GM23338 (cell line): ENCODE results near the gene OR5AP2. TPM values are rescaled to one million over a fixed set of nuclear protein-coding genes. Genes with fewer than 3 reads are reported as not detected.
"Not testable (repeated sequence)": the region's sequence is repeated elsewhere in the genome, so short reads cannot be mapped to it uniquely, and the experiment has no call there.

ENCODE experiments used
- ATAC-seq: fragments of 200-7000 bp; cut with Tn5 transposase; 3 replicates; pipeline ENCODE4 v1.9.1; 2020
- DNase-seq: peaks from one replicate; pipeline ENCODE4 v3.0.0-alpha.2; 2015; ENCODE audit warnings: low spot score
- H2AFZ ChIP-seq: fragments of 200-600 bp; sonication (generic); 2 replicates; pipeline ENCODE4 v1.8.0; 2016; ENCODE audit warnings: antibody characterized with exemption, mild to moderate bottlenecking, moderate library complexity
- H3F3A ChIP-seq: fragments of 200-600 bp; sonication (generic); replicated peaks from 2 replicates; pipeline ENCODE4 v1.8.0; 2017; ENCODE audit warnings: antibody characterized with exemption, mixed run types, low read depth
- H3K27ac ChIP-seq: fragments of 200-600 bp; sonication (generic); 2 replicates; pipeline ENCODE4 v1.6.1; 2016; ENCODE audit warnings: low read depth
- H3K27me3 ChIP-seq: fragments of 200-600 bp; sonication (generic); 2 replicates; pipeline ENCODE4 v1.8.0; 2016; ENCODE audit warnings: mild to moderate bottlenecking, mixed run types, moderate library complexity; ENCODE audit not compliant: insufficient read depth
- H3K36me3 ChIP-seq: fragments of 200-600 bp; sonication (generic); 2 replicates; pipeline ENCODE4 v1.8.0; 2016; ENCODE audit warnings: mild to moderate bottlenecking; ENCODE audit not compliant: insufficient read depth
- H3K4me1 ChIP-seq: fragments of 200-600 bp; sonication (generic); 2 replicates; pipeline ENCODE4 v1.8.0; 2016; ENCODE audit warnings: mild to moderate bottlenecking, moderate library complexity; ENCODE audit not compliant: insufficient read depth
- H3K4me2 ChIP-seq: fragments of 200-600 bp; sonication (generic); 2 replicates; pipeline ENCODE4 v1.7.1; 2017; ENCODE audit warnings: mixed run types
- H3K4me3 ChIP-seq: fragments of 200-600 bp; sonication (generic); 2 replicates; pipeline ENCODE4 v1.6.1; 2016; ENCODE audit warnings: mixed run types
- H3K79me2 ChIP-seq: fragments of 200-600 bp; sonication (generic); replicated peaks from 2 replicates; pipeline ENCODE4 v1.8.0; 2017; ENCODE audit warnings: mild to moderate bottlenecking; ENCODE audit not compliant: insufficient read depth
- H3K9me2 ChIP-seq: fragments of 200-600 bp; sonication (generic); 2 replicates; pipeline ENCODE4 v1.8.0; 2017; ENCODE audit not compliant: insufficient read depth
- H4K20me1 ChIP-seq: fragments of 200-600 bp; sonication (generic); replicated peaks from 2 replicates; pipeline ENCODE4 v1.8.0; 2017; ENCODE audit warnings: mild to moderate bottlenecking; ENCODE audit not compliant: insufficient read depth
- H3K27ac Mint-ChIP-seq: 2 replicates; pipeline ENCODE4 v1.8.0; 2020; ENCODE audit warnings: inconsistent platforms, mild to moderate bottlenecking, moderate library complexity, mixed read lengths
- H3K27me3 Mint-ChIP-seq: 3 replicates; pipeline ENCODE4 v1.8.0; 2022; ENCODE audit warnings: low read depth, mild to moderate bottlenecking, moderate library complexity, mixed read lengths, inconsistent platforms; ENCODE audit not compliant: insufficient read depth, poor library complexity
- H3K36me3 Mint-ChIP-seq: 3 replicates; pipeline ENCODE4 v1.8.0; 2021; ENCODE audit warnings: low read depth, mild to moderate bottlenecking, inconsistent platforms, moderate library complexity, mixed read lengths
- H3K4me1 Mint-ChIP-seq: 3 replicates; pipeline ENCODE4 v1.8.0; 2020; ENCODE audit warnings: mild to moderate bottlenecking, inconsistent platforms, mixed read lengths
- H3K4me3 Mint-ChIP-seq: 3 replicates; pipeline ENCODE4 v1.8.0; 2021; ENCODE audit warnings: moderate library complexity, mild to moderate bottlenecking, inconsistent platforms, mixed read lengths
- H3K9me3 Mint-ChIP-seq: 3 replicates; pipeline ENCODE4 v1.8.0; 2020; ENCODE audit warnings: moderate library complexity, mild to moderate bottlenecking, inconsistent platforms, mixed read lengths
- polyA plus RNA-seq: library from polyadenylated mRNA; unstranded; fragments of >200 nt; fragmentation: Nextera tagmentation; extraction: Ambion mirVana; gene quantifications from 2 replicates; pipeline ENCODE4 v1.2.1, GENCODE V29; 2016
- small RNA-seq: library from RNA; depleted of rRNA; stranded (forward); fragments of <200 nt; gene quantifications from one replicate; pipeline ENCODE3, GENCODE V24; 2014; ENCODE audit warnings: low replicate concordance
- total RNA-seq: library from RNA; depleted of rRNA; stranded (reverse); fragments of >200 nt; shearing (Covaris generic); gene quantifications from 2 replicates; pipeline ENCODE4 v1.2.3, GENCODE V29; 2014; rRNA removed

The OR5AP2 gene
- total and polyA plus RNA-seq, 2 experiments from 2014 or later: not detected

- not testable (repeated sequence) for H3K9me2 ChIP-seq, H3K27ac ChIP-seq, H3F3A ChIP-seq, H3K27ac Mint-ChIP-seq, ATAC-seq, H3K79me2 ChIP-seq, H3K27me3 ChIP-seq, H3K4me3 ChIP-seq, H3K4me1 ChIP-seq, H2AFZ ChIP-seq, H3K4me2 ChIP-seq, H3K4me3 Mint-ChIP-seq, H3K27me3 Mint-ChIP-seq, DNase-seq, H3K4me1 Mint-ChIP-seq, H3K36me3 ChIP-seq, H4K20me1 ChIP-seq
- peaks cover 38% of the 10 kb centered on the region for H3K9me3 Mint-ChIP-seq
- H3K36me3 Mint-ChIP-seq: peaks cover 17% of the 10 kb centered on the region; the same call in 2 of the 3 replicates
These were observed 50.0 kb downstream of the OR5AP2 start for GRCh38 chr11:56592088-56592717.

Small RNAs within 50 kb of the gene (small RNA-seq; reads per million reads assigned to genes)
- gene AP004245.1: not detected

Other genes with a start within 250 kb of the OR5AP2 start
- gene OR5AL1, start 229.7 kb downstream of the OR5AP2 start, total RNA-seq: not detected in 2 replicates
- gene OR5AL1, start 229.7 kb downstream of the OR5AP2 start, polyA plus RNA-seq: not detected in 2 replicates
- gene OR5M3, start 169.1 kb downstream of the OR5AP2 start, total RNA-seq: not detected in 2 replicates
- gene OR5M3, start 169.1 kb downstream of the OR5AP2 start, polyA plus RNA-seq: not detected in 2 replicates
- gene OR5M8, start 151.1 kb downstream of the OR5AP2 start, total RNA-seq: not detected in 2 replicates
- gene OR5M8, start 151.1 kb downstream of the OR5AP2 start, polyA plus RNA-seq: not detected in 2 replicates
- gene OR5M11, start 99.2 kb downstream of the OR5AP2 start, total RNA-seq: not detected in 2 replicates
- gene OR5M11, start 99.2 kb downstream of the OR5AP2 start, polyA plus RNA-seq: not detected in 2 replicates
- not detected in 2 replicates for gene OR5M10, start 64.7 kb downstream of the OR5AP2 start, total RNA-seq
- not detected in 2 replicates for gene OR5M10, start 64.7 kb downstream of the OR5AP2 start, polyA plus RNA-seq
- not detected in 2 replicates for gene OR5M1, start 27.6 kb downstream of the OR5AP2 start, total RNA-seq
- not detected in 2 replicates for gene OR5M1, start 27.6 kb downstream of the OR5AP2 start, polyA plus RNA-seq
- gene OR5AR1, start 21.2 kb upstream of the OR5AP2 start, total RNA-seq: not detected in 2 replicates
- gene OR5AR1, start 21.2 kb upstream of the OR5AP2 start, polyA plus RNA-seq: not detected in 2 replicates
- gene OR9G1, start 56.7 kb upstream of the OR5AP2 start, total RNA-seq: not detected in 2 replicates
- not detected in 2 replicates for gene OR9G1, start 56.7 kb upstream of the OR5AP2 start, polyA plus RNA-seq
- not detected in 2 replicates for gene OR9G4, start 106.3 kb upstream of the OR5AP2 start, total RNA-seq
- not detected in 2 replicates for gene OR9G4, start 106.3 kb upstream of the OR5AP2 start, polyA plus RNA-seq